KMS-11 (cell line): Measurements from ENCODE around the gene ZNF227.

Experiments used
- H2AFZ ChIP-seq: fragments of 200-600 bp; sonication (generic); 2 replicates; pipeline ENCODE4 v1.6.1; 2016; ENCODE audit warnings: antibody characterized with exemption, mixed run types, low read depth
- H3K27ac ChIP-seq: fragments of 200-600 bp; sonication (generic); 2 replicates; pipeline ENCODE4 v1.6.1; 2016; ENCODE audit warnings: mild to moderate bottlenecking, mixed run types
- H3K27me3 ChIP-seq: fragments of 200-600 bp; sonication (generic); 2 replicates; pipeline ENCODE4 v1.6.1; 2017; ENCODE audit warnings: mild to moderate bottlenecking, low read depth, mixed run types, moderate library complexity; ENCODE audit not compliant: insufficient read depth
- H3K36me3 ChIP-seq: fragments of 200-600 bp; sonication (generic); 2 replicates; pipeline ENCODE4 v1.6.1; 2017; ENCODE audit warnings: mild to moderate bottlenecking, mixed run types; ENCODE audit not compliant: insufficient read depth
- H3K4me1 ChIP-seq: fragments of 200-600 bp; sonication (generic); 2 replicates; pipeline ENCODE4 v1.6.1; 2016; ENCODE audit warnings: mild to moderate bottlenecking, low read depth, mixed run types; ENCODE audit not compliant: poor library complexity, severe bottlenecking
- H3K4me2 ChIP-seq: fragments of 200-600 bp; sonication (generic); 2 replicates; pipeline ENCODE4 v1.7.0; 2016; ENCODE audit warnings: mild to moderate bottlenecking, mixed run types
- H3K4me3 ChIP-seq: fragments of 200-600 bp; sonication (generic); IDR thresholded peaks from 2 replicates; pipeline ENCODE4 v1.6.1; 2017; ENCODE audit warnings: low read depth, low read length, mixed read lengths; ENCODE audit not compliant: insufficient read depth
- H3K79me2 ChIP-seq: fragments of 200-600 bp; sonication (generic); 2 replicates; pipeline ENCODE4 v1.6.1; 2016; ENCODE audit warnings: low read depth, mixed run types; ENCODE audit not compliant: insufficient read depth
- H3K9ac ChIP-seq: fragments of 200-600 bp; sonication (generic); 2 replicates; pipeline ENCODE4 v1.6.1; 2016; ENCODE audit warnings: mild to moderate bottlenecking, mixed run types
- H4K20me1 ChIP-seq: fragments of 200-600 bp; sonication (generic); 2 replicates; pipeline ENCODE4 v1.6.1; 2016; ENCODE audit warnings: mild to moderate bottlenecking, mixed run types; ENCODE audit not compliant: insufficient read depth
- TF ChIP-seq, protein P1 (sequence below): fragments of 200-600 bp; sonication (generic); conservative IDR thresholded peaks from 2 replicates; pipeline ENCODE4 v1.6.1; 2017; ENCODE audit warnings: low read depth, mild to moderate bottlenecking, antibody characterized with exemption, low read length, moderate library complexity, mixed read lengths

The ZNF227 gene

DNA sequence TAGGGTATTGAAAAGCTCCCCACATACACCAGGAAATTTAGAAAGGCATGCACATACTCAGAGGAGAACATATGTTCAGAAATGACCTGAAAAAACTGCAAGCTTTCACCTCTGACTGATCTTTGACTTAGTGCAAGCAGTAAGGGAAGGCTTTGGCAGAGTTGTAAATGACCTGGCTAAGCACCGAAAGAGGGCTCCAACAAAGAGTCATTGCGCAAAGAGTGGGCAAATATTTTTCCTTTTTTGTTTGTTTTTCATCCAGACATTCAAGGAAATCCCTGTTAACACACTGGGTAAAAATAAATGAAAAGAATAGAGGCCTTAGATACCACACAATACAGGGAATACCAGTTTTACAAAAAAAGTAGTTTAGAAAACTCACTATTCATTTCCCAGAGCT is 42.2 kb downstream of the ZNF227 start:
- no peaks in the 10 kb centered on the region for H3K27me3 ChIP-seq
- H3K27ac ChIP-seq: no peak overlapping the region
- no peaks in the 10 kb centered on the region for H3K79me2 ChIP-seq
- no peaks in the 10 kb centered on the region for H3K4me1 ChIP-seq
- H2AFZ ChIP-seq: no peak overlapping the region
- TF ChIP-seq, protein P1, sequence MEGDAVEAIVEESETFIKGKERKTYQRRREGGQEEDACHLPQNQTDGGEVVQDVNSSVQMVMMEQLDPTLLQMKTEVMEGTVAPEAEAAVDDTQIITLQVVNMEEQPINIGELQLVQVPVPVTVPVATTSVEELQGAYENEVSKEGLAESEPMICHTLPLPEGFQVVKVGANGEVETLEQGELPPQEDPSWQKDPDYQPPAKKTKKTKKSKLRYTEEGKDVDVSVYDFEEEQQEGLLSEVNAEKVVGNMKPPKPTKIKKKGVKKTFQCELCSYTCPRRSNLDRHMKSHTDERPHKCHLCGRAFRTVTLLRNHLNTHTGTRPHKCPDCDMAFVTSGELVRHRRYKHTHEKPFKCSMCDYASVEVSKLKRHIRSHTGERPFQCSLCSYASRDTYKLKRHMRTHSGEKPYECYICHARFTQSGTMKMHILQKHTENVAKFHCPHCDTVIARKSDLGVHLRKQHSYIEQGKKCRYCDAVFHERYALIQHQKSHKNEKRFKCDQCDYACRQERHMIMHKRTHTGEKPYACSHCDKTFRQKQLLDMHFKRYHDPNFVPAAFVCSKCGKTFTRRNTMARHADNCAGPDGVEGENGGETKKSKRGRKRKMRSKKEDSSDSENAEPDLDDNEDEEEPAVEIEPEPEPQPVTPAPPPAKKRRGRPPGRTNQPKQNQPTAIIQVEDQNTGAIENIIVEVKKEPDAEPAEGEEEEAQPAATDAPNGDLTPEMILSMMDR: no peak
- no peaks in the 10 kb centered on the region for H3K36me3 ChIP-seq
- H3K4me2 ChIP-seq: no peak overlapping the region
- no peak overlapping the region for H3K9ac ChIP-seq
- H4K20me1 ChIP-seq: no peaks in the 10 kb centered on the region
- no peak overlapping the region for H3K4me3 ChIP-seq

DNA sequence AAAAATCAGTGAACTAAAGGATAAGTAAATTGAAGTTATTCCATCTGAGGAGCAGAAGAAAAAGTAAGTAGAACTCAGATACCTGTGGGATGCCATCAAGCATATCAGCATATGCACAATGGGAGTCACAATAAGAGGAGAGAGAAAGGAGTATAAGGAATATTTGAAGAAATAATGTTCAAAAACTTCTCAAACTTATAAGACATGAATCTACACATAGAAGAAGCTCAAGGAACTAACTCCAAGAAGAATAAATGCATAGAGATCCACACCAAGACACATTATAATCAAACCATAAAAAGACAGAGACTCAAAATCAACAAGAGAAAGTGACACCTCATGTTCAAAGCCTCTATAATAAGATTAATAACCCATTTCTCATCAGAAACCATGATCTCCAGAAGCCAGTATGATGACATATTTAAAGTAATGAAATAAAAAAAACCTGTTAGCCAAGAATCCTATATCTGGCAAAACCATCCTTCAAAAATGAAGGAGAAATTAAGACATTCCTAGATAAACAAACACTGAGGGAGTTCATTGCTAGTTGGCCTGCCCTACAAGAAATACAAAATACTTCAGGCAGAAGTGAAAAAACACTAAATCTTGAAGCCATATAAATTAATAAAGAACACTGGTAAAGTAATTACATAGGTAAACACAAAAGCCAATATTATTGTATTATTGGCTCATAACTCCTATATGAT is 43.5 kb downstream of the ZNF227 start:
- no peak overlapping the region for H3K4me3 ChIP-seq
- H2AFZ ChIP-seq: no peak overlapping the region
- no peaks in the 10 kb centered on the region for H4K20me1 ChIP-seq
- TF ChIP-seq, protein P1: no peak
- no peaks in the 10 kb centered on the region for H3K79me2 ChIP-seq
- H3K4me2 ChIP-seq: no peak overlapping the region
- no peaks in the 10 kb centered on the region for H3K27me3 ChIP-seq
- H3K36me3 ChIP-seq: no peaks in the 10 kb centered on the region
- no peak overlapping the region for H3K27ac ChIP-seq
- H3K4me1 ChIP-seq: no peaks in the 10 kb centered on the region
- H3K9ac ChIP-seq: no peak overlapping the region

DNA sequence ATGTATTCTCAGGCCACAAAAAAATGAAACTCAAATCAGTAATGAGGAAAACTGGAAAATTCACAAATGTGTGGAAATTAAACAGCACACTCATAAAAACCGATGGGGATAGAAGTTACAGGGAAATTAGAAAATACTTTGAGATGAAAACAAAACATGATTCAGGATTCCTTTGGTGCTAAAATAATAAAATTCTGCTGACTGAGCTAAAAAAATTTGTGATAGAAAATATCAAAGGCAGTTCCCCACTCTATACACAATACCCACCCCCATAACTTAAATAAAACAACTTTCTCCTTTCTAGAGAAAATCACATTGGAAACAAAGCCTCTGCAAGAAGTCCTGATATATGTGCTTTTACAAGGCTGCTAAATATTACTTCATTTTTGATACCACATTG is 45.8 kb downstream of the ZNF227 start:
- TF ChIP-seq, protein P1: no peak
- no peaks in the 10 kb centered on the region for H4K20me1 ChIP-seq
- no peak overlapping the region for H3K4me3 ChIP-seq
- no peaks in the 10 kb centered on the region for H3K4me1 ChIP-seq
- no peak overlapping the region for H3K4me2 ChIP-seq
- H3K27ac ChIP-seq: no peak overlapping the region
- no peaks in the 10 kb centered on the region for H3K27me3 ChIP-seq
- no peaks in the 10 kb centered on the region for H3K79me2 ChIP-seq
- no peaks in the 10 kb centered on the region for H3K36me3 ChIP-seq
- H3K9ac ChIP-seq: no peak overlapping the region
- no peak overlapping the region for H2AFZ ChIP-seq

DNA sequence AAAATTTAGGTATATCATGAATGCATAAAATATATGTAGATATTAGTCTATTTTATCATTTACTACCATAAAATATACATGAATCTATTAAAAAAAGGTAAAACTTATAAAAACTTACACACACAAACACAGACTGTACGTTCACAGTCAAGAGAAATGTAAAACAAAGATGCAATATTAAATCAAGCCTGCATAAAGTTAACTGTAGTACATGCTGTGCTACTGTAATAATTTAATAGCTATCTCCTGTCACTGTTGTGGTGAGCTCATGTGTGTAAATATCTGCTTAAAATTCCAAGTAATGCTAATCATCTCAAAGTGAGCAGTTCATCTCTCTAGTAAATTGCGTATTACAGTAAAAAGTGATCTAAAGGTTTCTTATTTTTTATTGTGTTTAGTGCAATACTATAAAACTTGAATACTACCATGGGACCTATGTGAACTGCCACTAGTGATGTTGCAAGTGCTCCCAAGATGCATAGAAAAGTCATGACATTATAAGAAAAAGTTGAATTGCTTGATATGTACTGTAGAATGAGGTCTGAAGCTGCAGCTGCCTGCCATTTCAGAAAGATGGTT is 46.6 kb downstream of the ZNF227 start:
- Histone ChIP-seq H3K36me3 (no peaks in the 10 kb centered on the region), H3K27me3 (no peaks in the 10 kb centered on the region), H3K4me3 (no peak overlapping the region), H3K9ac (no peak overlapping the region), H2AFZ (no peak overlapping the region), H3K4me1 (no peaks in the 10 kb centered on the region), H3K79me2 (no peaks in the 10 kb centered on the region), H4K20me1 (no peaks in the 10 kb centered on the region), H3K4me2 (0 out of 2 replicates have a peak overlapping the region, but pooled peaks have one; percentile 18), H3K27ac (no peak overlapping the region)
- TF ChIP-seq, protein P1: no peak
